Liver (tissue), 3 donors: ENCODE data around the gene LRRC71.

Experiments used
- GABPA ChIP-seq, 2 donors: IDR thresholded peaks in 1 of 2; conservative IDR thresholded peaks in 1 of 2; 2 replicates each; pipeline ENCODE4 v1.6.1; 2016; ENCODE audit warnings: antibody characterized with exemption in 2 of 2, mild to moderate bottlenecking in 1 of 2, moderate library complexity in 1 of 2
- MAX ChIP-seq: IDR thresholded peaks from 2 replicates; pipeline ENCODE4 v1.6.1; 2016; ENCODE audit warnings: antibody characterized with exemption
- RXRA ChIP-seq, 2 donors: IDR thresholded peaks; 2 replicates each; pipeline ENCODE4 v1.6.1; 2017 to 2018; ENCODE audit warnings: antibody characterized with exemption in 2 of 2, mild to moderate bottlenecking in 1 of 2
- SP1 ChIP-seq: IDR thresholded peaks from 2 replicates; pipeline ENCODE4 v1.6.1; 2018; ENCODE audit warnings: antibody characterized with exemption, mild to moderate bottlenecking
- YY1 ChIP-seq: IDR thresholded peaks from 2 replicates; pipeline ENCODE4 v1.6.1; 2016; ENCODE audit warnings: antibody characterized with exemption, mild to moderate bottlenecking
- TF ChIP-seq, protein P1 (sequence below): fragments of 150-350 bp; IDR thresholded peaks from 2 replicates; pipeline ENCODE4 v1.5.1; 2017; ENCODE audit warnings: improper control_type of control experiment, low read depth, low read length; ENCODE audit not compliant: missing input control
- TF ChIP-seq, protein P2 (sequence below): IDR thresholded peaks from 2 replicates; pipeline ENCODE4 v1.6.1; 2016; ENCODE audit warnings: antibody characterized with exemption
- TF ChIP-seq, protein P3 (sequence below): IDR thresholded peaks from 2 replicates; pipeline ENCODE4 v1.6.1; 2016; ENCODE audit warnings: antibody characterized with exemption, mild to moderate bottlenecking
- donor health status: healthy.
- donor health status: healthy.

DNA sequence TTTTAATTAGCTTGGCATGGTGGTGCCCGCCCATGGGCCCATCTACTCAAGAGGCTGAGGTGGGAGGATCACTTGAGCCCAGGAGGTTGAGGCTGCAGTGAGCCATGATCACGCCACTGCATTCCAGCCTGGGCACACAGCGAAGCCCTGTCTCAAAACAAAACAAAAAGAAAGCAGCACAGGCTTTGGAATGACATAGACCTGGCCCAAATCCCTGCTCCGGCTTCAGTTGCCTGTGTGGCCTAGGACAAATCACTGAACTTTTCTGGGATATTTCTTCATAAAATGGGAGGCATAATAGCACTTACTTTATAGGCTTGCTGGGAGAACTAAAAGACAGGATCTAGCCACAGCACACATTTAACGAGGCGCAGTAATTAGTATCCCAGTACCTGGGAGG lies 24.5 kb upstream of the LRRC71 start:
- TF ChIP-seq SP1 (no peak), MAX (no peak), GABPA (IDR thresholded peaks at IDR 0.05 in 1 of 2, conservative IDR thresholded peaks at IDR 0.05 in 1 of 2) (no peak), YY1 (no peak), RXRA (IDR thresholded peaks at IDR 0.05) (no peak)
- TF ChIP-seq, protein P1, sequence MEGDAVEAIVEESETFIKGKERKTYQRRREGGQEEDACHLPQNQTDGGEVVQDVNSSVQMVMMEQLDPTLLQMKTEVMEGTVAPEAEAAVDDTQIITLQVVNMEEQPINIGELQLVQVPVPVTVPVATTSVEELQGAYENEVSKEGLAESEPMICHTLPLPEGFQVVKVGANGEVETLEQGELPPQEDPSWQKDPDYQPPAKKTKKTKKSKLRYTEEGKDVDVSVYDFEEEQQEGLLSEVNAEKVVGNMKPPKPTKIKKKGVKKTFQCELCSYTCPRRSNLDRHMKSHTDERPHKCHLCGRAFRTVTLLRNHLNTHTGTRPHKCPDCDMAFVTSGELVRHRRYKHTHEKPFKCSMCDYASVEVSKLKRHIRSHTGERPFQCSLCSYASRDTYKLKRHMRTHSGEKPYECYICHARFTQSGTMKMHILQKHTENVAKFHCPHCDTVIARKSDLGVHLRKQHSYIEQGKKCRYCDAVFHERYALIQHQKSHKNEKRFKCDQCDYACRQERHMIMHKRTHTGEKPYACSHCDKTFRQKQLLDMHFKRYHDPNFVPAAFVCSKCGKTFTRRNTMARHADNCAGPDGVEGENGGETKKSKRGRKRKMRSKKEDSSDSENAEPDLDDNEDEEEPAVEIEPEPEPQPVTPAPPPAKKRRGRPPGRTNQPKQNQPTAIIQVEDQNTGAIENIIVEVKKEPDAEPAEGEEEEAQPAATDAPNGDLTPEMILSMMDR = no peak
- TF ChIP-seq, protein P2, sequence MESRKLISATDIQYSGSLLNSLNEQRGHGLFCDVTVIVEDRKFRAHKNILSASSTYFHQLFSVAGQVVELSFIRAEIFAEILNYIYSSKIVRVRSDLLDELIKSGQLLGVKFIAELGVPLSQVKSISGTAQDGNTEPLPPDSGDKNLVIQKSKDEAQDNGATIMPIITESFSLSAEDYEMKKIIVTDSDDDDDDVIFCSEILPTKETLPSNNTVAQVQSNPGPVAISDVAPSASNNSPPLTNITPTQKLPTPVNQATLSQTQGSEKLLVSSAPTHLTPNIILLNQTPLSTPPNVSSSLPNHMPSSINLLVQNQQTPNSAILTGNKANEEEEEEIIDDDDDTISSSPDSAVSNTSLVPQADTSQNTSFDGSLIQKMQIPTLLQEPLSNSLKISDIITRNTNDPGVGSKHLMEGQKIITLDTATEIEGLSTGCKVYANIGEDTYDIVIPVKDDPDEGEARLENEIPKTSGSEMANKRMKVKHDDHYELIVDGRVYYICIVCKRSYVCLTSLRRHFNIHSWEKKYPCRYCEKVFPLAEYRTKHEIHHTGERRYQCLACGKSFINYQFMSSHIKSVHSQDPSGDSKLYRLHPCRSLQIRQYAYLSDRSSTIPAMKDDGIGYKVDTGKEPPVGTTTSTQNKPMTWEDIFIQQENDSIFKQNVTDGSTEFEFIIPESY = no peak
- TF ChIP-seq, protein P3, sequence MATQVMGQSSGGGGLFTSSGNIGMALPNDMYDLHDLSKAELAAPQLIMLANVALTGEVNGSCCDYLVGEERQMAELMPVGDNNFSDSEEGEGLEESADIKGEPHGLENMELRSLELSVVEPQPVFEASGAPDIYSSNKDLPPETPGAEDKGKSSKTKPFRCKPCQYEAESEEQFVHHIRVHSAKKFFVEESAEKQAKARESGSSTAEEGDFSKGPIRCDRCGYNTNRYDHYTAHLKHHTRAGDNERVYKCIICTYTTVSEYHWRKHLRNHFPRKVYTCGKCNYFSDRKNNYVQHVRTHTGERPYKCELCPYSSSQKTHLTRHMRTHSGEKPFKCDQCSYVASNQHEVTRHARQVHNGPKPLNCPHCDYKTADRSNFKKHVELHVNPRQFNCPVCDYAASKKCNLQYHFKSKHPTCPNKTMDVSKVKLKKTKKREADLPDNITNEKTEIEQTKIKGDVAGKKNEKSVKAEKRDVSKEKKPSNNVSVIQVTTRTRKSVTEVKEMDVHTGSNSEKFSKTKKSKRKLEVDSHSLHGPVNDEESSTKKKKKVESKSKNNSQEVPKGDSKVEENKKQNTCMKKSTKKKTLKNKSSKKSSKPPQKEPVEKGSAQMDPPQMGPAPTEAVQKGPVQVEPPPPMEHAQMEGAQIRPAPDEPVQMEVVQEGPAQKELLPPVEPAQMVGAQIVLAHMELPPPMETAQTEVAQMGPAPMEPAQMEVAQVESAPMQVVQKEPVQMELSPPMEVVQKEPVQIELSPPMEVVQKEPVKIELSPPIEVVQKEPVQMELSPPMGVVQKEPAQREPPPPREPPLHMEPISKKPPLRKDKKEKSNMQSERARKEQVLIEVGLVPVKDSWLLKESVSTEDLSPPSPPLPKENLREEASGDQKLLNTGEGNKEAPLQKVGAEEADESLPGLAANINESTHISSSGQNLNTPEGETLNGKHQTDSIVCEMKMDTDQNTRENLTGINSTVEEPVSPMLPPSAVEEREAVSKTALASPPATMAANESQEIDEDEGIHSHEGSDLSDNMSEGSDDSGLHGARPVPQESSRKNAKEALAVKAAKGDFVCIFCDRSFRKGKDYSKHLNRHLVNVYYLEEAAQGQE = no peak
